Fibroblast of skin of back (primary cell): ENCODE data around the gene PAPSS1.
A peak's percentile ranks its signal among the peaks of the same experiment; 100 is the strongest.

Experiments
- DNase-seq: peaks from one replicate; pipeline ENCODE4 v3.0.0-alpha.2; 2013

Gene PAPSS1

DNA sequence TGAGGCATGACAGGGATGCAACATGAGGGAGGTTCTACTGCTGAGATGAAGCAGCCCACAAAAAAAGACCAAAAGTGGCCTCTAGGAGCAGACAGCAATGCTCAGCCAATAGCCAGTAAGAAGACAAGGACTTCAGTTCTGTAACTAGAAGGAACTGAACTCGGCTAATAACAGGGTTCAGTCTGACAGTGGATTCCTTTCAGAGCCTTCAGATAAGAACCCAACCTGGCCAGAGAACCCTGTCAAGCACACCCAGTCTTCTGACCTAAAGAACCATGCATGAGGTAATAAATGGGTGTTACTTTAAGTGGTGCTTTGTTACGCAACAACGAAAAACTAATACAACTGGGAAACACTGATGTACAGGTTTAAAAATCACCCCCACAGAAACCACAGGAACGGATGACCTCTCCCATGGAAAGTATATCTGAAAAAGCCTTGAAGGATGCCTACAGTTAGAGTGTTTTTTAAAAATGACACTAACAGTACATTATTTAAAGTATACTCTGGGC is 94.6 kb downstream of the PAPSS1 start:
- DNase-seq, result no peak

DNA sequence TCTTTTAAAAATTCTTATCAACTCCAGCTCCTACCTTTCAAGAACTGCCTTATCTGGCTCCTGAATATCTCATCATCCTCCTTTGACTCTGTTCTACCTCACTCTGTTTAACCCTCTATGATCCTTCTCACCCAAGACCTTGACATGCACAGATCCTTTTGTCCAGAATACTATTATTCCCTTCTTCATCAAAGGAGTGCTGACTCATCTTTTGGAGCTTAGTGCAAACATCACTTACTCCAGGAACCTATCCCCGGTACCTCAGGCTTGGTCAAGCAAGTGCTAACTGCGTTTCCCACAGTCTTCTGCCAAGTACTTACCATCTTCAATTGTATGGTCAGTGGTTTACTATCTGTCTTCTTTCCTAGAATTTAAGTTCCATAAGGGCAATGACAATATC is 96.0 kb downstream of the PAPSS1 start:
- DNase-seq, result no peak

DNA sequence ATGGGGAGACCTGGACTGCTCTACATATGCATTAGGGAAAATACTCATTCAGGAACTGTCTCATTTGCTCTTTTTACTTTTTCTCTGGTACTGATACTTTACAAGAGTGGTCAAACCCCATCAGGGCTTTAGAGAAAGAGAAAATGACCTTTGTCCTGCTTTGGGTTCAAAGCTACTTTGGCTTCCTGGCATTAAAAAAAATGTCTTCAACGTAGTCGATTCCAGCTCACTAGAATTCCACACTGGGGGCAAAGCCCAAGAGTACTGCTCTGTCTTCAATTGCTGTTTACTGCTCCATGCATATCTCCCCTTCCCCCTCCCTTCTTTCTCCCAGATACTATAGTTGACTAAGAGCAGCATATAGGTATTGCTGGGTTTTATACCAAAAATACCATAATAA is 98.0 kb downstream of the PAPSS1 start:
- no peak for DNase-seq

- DNase-seq, result peak; percentile 12
Measured at GRCh38 chr4:107619731-107620130, 100.3 kb downstream of the PAPSS1 start.

- peak; percentile 94 for DNase-seq
Measured at GRCh38 chr4:107619066-107619465, 101.0 kb downstream of the PAPSS1 start.

DNA sequence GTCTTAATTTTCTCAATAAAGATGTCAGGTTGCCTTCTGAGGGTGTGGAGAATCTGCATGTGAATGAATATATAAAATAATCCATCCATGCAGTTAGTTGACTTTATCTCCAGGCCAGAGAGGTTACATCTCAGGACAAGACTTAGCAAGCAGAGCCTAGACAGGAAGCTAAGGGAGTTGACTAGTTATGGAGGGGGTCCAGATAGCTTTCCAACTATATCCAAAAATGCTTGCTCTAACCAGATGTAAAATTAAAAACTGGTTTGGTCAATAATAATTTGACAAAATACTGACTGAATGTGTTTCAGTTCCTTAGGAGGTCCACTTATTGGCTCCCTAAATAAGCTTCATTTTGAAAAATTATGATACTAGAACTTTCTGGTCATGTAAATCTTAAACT is 101.4 kb downstream of the PAPSS1 start:
- no peak for DNase-seq

GRCh38 chr4:107616838-107617389 is 103.1 kb downstream of the PAPSS1 start:
- DNase-seq, result no peak

DNA sequence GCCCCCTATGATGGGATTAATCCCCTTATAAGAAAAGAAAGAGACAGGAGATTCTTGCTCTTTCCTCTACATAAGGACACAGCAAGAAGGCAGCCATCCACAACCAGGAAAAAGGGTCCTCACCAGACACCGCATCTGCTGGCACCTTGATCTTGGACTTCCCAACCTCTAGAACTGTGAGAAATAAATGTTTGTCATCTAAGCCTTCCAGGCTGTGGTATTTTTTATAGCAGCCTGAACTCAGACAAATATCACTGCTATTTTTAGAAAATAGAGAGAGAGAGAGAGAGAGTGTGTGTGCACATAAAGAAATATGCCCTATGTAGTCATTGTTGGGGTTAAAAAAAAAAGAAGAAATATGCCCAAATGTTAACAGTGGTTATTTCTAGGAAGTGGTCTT is 104.2 kb downstream of the PAPSS1 start:
- DNase-seq, result peak; percentile 26

GRCh38 chr4:107603430-107603829 is 116.6 kb downstream of the PAPSS1 start:
- peak; percentile 20 for DNase-seq

DNA sequence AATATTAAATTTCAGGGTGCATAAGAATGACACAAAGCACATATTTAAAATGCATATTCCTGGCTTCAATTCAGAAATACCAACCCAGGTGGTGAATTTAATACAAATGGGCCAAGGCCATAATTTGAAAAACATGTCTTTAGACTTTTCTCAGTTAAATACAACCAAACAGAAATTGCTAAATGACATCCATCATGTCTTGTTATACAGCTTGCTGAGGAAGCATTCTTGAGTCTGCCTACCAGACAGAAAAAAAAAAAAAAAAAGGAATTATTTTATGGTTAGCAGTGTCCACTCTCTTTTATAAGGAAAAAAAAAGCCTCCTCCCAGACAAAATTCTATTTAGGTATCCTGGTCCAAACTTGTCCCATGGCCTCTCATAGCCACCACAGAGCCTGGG is 119.1 kb downstream of the PAPSS1 start:
- DNase-seq, result peak; percentile 18

DNA sequence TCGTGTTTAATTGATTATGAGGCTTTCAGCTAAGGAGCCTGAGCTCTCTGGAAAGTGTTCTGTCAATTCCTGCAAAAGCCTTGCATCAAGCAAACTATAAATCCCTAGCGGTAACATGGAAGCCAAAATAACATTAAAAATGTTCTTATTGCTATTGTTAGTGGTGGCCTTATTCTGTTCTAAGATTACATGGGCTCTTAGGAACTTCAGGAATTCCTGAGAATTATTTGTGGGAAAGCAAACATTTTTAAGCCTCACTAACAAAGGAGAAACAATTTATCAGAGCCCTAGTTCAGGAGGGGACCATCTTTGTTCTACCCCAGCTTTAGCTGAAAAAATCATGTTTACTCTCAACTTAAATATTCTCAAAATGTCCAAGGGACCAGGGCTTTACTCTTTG is 119.6 kb downstream of the PAPSS1 start:
- DNase-seq, result peak; percentile 89

DNA sequence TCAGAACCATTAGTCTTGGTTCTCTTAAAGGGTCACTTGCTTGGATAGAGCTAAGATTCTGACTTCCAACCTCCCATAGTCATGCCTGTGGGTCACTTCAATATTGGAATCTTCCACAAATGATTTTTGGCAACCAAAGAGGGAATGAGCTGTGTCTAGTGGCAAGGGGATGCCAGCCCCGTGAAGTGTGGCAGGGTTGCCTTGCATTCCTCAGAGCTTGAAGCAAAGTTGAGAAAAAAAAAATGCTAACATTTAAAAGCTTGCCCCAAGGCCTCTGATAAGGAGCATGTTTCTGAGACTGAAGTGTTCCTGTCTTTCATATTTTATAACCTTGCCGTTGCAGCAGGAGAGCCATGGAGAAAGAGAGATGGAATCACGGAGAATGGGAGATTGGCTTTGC is 120.2 kb downstream of the PAPSS1 start:
- DNase-seq, result peak; percentile 45

- DNase-seq, result no peak
Measured at GRCh38 chr4:107593230-107593629, 126.8 kb downstream of the PAPSS1 start.

GRCh38 chr4:107592519-107592918 is 127.5 kb downstream of the PAPSS1 start:
- DNase-seq, result no peak

GRCh38 chr4:107589269-107589668 is 130.8 kb downstream of the PAPSS1 start:
- DNase-seq, result no peak

GRCh38 chr4:107586371-107586770 is 133.7 kb downstream of the PAPSS1 start:
- DNase-seq, result no peak

DNA sequence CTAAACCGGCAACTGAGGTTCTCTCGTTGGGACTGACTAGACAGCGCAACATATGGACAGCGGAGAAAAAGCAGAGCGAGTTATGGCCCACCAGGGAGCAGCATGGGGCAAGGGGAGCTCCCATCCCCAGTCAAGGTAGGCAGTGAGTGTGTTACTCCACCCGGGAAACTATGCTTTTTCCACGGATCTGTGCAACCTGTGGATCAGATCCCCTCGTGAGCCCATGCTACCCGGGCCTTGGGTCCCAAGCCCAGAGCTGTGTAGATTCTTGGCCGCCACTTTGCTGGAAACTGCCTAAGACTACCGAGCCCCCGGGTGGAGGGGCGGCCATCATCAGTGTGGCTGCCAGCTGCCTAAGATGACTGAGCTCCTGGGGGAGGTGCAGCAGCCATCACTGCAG is 140.9 kb downstream of the PAPSS1 start:
- no peak for DNase-seq

- DNase-seq, result peak; percentile 68
Measured at GRCh38 chr4:107578321-107578720, 141.7 kb downstream of the PAPSS1 start.

DNA sequence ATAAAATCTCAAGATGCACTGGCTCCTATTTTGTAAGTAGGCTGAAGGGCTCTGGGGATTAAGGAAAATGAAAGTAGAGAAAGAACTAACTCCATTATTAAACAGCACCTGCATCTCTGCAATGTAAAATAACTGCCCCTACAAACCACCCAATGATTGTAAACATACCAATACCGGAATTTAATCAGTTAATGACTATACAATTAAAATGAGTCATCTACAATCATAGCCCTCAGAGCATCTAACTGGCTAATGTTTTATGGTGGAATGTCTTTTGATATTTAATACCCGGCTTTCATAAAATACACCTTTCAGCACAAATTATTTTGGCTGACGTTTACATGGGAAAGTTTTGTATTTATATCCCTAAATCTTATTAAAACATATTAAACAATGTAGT is 142.3 kb downstream of the PAPSS1 start:
- DNase-seq, result no peak

GRCh38 chr4:107575243-107575642 is 144.8 kb downstream of the PAPSS1 start:
- DNase-seq, result no peak

GRCh38 chr4:107572281-107572680 is 147.8 kb downstream of the PAPSS1 start:
- DNase-seq, result peak; percentile 60

GRCh38 chr4:107570952-107571351 is 149.1 kb downstream of the PAPSS1 start:
- peak; percentile 13 for DNase-seq

DNA sequence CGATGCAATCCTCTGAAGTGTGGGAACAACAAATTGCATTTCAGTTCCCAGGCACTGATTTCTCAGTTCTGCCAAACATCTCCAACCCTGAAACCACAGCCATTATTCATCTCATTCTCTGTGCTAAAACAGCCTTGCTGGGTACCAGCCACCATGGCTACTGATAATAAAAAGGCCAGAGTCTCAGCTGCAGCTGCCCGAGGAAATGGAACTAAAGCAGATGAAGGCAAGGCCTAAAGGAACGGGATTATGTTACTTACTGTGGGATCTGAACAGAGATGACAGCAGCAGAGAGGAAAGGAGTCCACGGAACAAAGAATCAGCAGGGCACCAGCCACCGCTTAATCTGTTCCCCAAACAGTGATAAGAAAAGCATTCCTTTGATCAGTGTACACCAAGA is 155.7 kb downstream of the PAPSS1 start:
- DNase-seq, result peak; percentile 38
